Measurements from ENCODE around the gene PHF13. TPM values are rescaled to one million over a fixed set of nuclear protein-coding genes. Genes with fewer than 3 reads are reported as not detected.

PHF13 gene
- total and polyA plus RNA-seq, 9 of the 15 experiments (the other 6 are each of a cell fraction or from before 2014, with no cell fraction given) = 1.8 to 36.1 (median 11.7) TPM

DNA sequence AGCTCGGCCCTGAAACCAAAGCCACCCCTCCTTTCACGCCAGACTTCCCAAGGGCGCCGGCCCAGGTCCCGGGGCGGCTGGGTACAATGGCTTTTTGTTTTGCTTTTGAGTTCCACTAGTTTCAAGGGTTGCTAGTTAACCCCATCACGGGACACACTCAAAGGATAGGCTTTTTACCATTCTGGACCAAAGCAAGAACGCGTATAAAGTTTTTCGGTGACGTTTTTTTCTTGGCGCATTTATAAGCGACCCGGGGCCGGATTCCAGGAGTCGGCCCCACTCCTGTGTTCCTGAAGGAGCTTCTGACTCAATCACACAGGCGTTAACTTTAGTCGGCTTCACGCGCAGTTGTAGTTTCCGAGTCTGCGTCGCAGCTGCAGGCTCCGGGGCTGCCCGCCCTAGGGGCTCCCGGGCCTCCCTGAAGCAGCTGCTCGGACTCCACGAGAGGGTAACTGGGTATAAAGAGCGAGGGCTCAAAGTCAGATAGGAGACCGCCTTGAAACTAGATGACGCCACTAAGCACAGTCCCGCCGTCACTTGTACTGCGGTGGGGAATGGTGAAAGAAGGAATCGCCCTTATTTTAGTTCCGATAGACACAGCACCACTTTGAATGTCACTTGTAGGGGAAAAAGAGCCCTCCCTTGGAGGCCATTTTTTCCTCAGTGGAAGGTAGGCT is 10.2 kb upstream of the PHF13 start (continued):
- TF ChIP-seq GABPA (tag; conservative IDR thresholded peaks at IDR 0.05; ENCODE audit: low read depth) (no peak), MGA (IDR thresholded peaks at IDR 0.05) (no peak), CCNT2 (IDR thresholded peaks at IDR 0.05; ENCODE audit: borderline replicate concordance, extremely low read depth, insufficient read length, low read depth, low read length) (no peak), BCL6 (CRISPR knock-in tag; IDR thresholded peaks at IDR 0.05) (no peak), DACH1 (IDR thresholded peaks at IDR 0.05; ENCODE audit: partially characterized antibody) (no peak), HMBOX1 (IDR thresholded peaks at IDR 0.05) (peak; percentile 83), POLR2H (tag; IDR thresholded peaks at IDR 0.05; ENCODE audit: low read depth) (peak; percentile 52; the same call in 1 of the 2 replicates), ILK (tag; IDR thresholded peaks at IDR 0.05; ENCODE audit: borderline replicate concordance, low read depth) (no peak), KHSRP (IDR thresholded peaks at IDR 0.05) (0 out of 2 replicates have a peak, but pooled peaks have one; percentile 13), ZNF316 (IDR thresholded peaks at IDR 0.05) (no peak), HLTF (IDR thresholded peaks at IDR 0.05) (no peak), ZEB2 (IDR thresholded peaks at IDR 0.05) (no peak), SAFB (IDR thresholded peaks at IDR 0.05; ENCODE audit: borderline replicate concordance, low read depth, low read length) (no peak), ZBTB17 (CRISPR knock-in tag; IDR thresholded peaks at IDR 0.05) (no peak; the same call in 1 of the 2 replicates), RBBP5 (IDR thresholded peaks at IDR 0.05; ENCODE audit: borderline replicate concordance, insufficient read depth, low read length, poor library complexity, severe bottlenecking) (peak; percentile 63), PTRF (tag; IDR thresholded peaks at IDR 0.05) (no peak), BCOR (IDR thresholded peaks at IDR 0.05) (no peak; the same call in 1 of the 2 replicates)

Measured in K562 (cell line).